Uterus (tissue), 2 donors: ENCODE measurements around the gene JAZF1.

Experiments
- CTCF ChIP-seq, 4 experiments: fragments of 200-600 bp in 2 of 4; fragments of 450-650 bp in 2 of 4; sonication (generic) in 2 of 4; IDR thresholded peaks; one replicate each; pipeline ENCODE4 v1.5.1; 2016 to 2019; ENCODE audit warnings: antibody characterized with exemption in 4 of 4, mild to moderate bottlenecking in 2 of 4, moderate library complexity in 1 of 4
- POLR2A ChIP-seq, 2 donors: fragments of 450-650 bp; IDR thresholded peaks; one replicate each; pipeline ENCODE4 v1.6.1; 2016; ENCODE audit warnings: antibody characterized with exemption in 2 of 2, mild to moderate bottlenecking in 1 of 2, moderate library complexity in 1 of 2

DNA sequence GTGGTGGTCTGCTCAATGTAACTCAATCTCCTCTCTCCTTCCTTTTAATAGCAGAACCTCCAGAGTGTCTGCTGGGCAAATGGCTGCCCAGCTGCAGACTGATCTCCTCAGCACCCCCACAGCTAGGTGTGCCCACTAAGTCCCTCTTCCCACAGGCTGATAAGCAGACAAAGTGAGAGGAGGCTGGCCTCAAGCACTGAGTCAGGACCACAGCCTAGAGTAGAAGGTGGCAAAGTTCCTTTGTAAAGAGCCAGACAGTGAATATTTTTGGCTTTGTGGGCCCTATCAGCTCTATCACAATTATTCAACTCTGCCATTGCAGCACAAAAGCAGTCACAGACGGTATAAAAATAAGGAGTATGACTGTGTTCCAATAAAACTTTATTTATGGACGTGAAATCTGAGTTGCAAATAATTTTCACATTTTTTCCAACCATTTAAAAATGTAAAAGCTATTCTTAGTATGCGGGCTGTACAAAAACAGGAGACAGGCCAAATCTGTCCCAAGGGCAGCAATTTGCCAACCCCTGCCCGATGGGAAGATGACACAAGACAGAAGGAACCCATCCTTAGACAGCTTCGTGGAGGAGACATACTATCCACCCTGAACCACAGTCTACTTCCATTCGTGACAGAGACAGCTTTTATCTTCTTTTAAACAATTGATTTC, 23.4 kb downstream of the JAZF1 start:
- TF ChIP-seq POLR2A (IDR thresholded peaks at IDR 0.05) (no peak), CTCF (IDR thresholded peaks at IDR 0.05) (no peak)
